GM21717 (cell line): ENCODE results near the gene GLUL.
"Not testable (repeated sequence)": the region's sequence is repeated elsewhere in the genome, so short reads cannot be mapped to it uniquely, and the experiment has no call there.

Experiments
- ATAC-seq: cut with Tn5 transposase; IDR thresholded peaks from one replicate; pipeline ENCODE4 v1.9.1; 2021; ENCODE audit warnings: mild to moderate bottlenecking, moderate library complexity; ENCODE audit not compliant: unreplicated experiment

The GLUL gene

DNA sequence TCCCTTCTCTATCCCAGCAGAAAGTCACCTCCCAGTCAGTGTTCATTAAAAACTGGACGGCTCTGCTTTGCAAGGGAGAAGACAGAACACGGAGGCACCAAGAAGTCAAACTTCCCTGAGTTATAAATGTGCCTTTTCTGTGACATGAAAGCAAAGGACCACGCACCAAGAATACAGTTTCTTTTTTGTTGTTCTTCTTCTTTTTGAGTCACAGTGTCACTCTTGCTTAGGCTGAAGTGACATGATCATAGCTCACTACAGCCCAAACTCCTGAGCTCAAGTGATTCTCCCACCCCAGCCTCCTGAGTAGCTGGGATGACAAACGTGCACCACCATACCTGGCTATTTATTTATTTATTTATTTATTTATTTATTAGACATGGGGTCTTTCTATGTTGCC is 22.7 kb downstream of the GLUL start:
- ATAC-seq = no peak

- no peak for ATAC-seq
Observed at GRCh38 chr1:182368358-182368757, 23.2 kb downstream of the GLUL start.

GRCh38 chr1:182367926-182368325 is 23.7 kb downstream of the GLUL start:
- no peak for ATAC-seq

DNA sequence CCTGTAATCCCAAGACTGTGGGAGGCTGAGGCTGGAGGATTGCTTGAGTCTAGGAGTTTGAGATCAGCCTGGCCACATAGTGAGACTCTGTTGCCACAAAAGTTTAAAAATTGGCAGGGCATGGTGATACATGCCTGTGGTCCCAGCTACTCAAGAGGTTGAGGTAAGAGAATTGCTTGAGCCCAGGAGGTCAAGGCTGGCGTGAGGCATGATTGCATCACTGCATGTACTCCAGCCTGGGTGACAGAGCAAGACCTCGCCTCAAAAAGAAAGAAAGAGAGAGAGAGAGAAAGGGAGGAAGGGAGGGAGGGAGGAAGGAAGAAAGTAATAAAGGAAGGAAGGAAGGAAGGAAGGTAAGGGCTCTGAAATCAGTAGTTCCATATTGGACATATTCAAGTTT is 25.0 kb downstream of the GLUL start:
- no peak for ATAC-seq

DNA sequence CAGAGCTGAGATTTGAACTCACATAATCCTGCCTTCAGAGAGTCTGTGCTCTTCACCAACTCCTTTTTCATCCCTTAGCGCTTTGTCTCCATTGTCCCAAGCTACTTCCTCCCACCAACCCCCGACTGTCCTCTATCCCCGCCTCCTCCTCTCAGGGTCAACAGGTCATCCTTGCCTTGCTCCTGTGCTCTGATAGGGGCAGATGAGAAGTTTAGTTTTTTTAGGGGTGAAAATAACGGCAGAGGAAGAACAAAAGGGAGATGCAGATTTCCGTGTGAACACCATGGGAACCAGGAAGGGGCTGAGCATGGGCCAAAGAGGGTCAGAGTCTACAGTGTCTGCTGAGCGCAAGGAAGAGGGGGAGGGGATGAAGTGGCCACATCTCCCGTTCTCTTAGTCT is 31.9 kb downstream of the GLUL start:
- no peak for ATAC-seq

- no peak for ATAC-seq
Observed at GRCh38 chr1:182357913-182358312, 33.7 kb downstream of the GLUL start.

- no peak for ATAC-seq
Observed at GRCh38 chr1:182357171-182357570, 34.4 kb downstream of the GLUL start.

DNA sequence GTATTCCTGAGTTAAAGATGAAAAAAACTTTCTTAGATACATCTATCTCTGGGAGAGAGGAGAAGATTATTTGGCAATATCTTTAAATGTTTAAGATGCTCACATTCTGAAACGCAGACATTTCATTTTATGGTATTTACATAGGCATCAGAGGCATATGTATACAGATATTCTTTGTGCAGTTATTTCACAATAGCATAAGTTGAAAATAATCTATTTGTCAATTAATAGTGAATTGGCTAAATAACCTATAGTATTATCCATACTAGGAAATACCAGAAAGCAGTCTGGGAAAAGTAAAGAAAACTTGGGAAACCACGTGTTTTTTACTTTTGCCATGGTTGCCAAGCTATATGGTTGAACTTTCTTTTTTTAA is 35.9 kb downstream of the GLUL start:
- no peak for ATAC-seq

GRCh38 chr1:182351790-182352364 is 39.7 kb downstream of the GLUL start:
- no peak for ATAC-seq

DNA sequence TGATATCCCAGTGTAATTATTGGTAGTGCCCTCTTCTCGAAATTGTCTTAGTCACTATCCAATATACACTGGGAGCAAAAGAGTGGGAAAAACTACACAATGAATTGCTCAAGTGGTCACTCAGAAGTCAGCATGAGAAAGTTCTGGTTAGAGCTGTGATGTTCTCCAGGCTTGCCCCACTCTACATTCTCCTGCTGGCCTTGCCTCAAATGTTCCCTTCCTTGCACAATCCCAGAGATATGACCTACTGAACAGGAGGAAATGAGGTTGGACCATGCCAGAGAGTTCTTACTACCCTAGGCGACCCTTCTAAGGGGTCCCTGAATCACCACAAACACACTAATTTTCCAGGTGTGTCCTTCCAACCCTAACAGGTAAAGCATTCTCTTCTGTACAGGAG is 40.8 kb downstream of the GLUL start:
- no peak for ATAC-seq

DNA sequence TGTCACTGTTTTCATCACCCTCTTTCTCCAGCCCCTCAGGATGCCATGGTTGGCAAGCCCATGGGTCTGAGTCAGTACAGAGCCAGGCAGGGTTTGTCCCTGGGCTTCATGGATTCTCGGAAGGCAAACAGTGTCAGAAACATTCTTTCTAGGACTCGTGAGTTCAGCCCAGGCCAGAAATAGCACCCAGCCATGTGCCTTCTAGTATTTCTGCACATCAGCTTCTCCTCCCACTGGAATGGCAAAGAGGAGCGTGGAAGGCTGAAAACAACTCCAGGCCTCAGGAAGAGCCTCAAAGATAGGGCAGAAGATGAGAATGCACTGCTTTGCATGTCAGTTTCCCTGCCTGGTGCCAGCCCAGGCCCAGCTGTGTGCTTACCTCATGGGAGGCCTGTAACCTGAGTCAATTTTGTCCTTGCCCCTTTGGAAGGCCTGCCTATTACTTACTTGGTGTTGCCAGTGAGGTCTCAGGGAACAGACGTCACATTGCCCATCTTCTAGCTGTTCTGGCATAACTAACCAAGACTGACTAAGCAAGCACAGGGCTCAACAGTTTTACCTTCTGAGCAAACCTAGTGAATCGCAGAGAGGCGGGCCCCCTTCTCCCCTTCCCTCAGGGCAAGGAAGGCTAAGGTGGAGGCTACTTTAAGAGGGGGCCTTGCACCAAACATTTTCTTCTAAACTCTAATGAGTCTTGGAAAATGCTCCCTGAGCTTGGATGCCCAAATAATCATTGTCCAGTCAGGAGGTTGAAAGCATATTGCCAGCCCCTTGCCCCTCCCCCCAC is 42.4 kb downstream of the GLUL start:
- ATAC-seq = no peak

GRCh38 chr1:182347019-182347418 is 44.6 kb downstream of the GLUL start:
- ATAC-seq = no peak

DNA sequence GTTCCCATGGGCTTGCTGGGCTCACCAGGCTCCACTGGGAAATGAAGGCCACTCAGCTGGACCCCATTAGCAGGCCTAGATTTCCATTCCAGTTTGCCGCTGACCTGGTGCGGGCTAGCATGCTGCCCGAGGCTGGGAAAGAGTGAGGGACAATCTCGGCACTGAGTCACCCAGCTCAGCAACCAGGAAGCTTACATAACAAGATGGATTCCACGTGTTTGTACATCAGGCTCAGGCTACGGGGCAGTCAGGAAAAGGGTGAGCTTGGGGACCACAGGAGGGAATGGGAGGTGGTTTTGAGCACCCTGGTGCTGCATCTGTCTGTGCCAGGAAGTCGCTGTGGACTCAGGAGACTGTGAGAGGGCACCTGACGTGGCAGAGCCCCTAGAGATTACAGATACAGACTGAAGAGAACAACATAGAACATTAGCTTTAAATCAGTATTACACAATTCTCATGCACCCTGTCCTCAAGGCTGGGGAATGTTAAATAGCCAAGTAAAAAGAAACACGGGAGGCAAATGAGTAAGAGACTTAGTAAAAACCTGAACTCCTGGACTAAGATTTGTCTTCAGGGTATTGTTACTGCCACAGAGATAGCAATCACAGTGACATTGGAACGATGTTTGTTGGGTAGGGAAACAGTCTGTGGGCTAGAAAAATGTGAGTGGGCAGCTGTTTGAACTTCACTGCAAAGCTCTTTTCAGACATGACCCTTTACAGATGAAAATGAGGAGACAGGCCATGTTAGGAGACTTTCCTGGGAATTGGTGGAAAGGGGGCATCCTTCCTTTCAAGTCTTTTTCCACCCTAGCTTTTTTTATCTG is 51.1 kb downstream of the GLUL start:
- no peak for ATAC-seq

- no peak for ATAC-seq
Observed at GRCh38 chr1:182339684-182340083, 51.9 kb downstream of the GLUL start.

GRCh38 chr1:182338806-182339370 is 52.7 kb downstream of the GLUL start:
- ATAC-seq = no peak

- no peak for ATAC-seq
Observed at GRCh38 chr1:182337736-182338571, 53.6 kb downstream of the GLUL start.

- ATAC-seq = no peak
Observed at GRCh38 chr1:182335771-182336566, 55.6 kb downstream of the GLUL start.

DNA sequence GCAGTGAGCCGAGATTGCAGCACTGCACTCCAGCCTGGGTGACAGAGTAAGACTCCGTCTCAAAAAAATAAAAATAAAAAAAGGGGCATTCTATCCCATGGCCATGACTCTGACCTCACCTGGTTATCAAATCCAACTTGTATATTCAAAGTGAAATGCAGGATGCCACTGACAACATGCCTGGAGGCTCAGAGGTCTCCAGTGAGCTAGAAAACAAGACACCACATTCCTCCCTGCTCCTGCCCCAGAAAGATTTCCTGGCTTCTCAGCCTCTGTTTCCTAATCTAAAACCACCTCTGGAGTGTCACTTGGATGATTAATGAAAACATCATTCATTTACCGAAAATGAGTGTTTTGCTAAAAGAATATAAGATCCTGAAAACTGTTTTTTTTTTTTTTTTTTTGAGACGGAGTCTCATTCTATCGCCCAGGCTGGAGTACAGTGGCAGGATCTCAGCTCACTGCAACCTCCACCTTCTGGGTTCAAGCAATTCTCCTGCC is 58.5 kb downstream of the GLUL start:
- ATAC-seq = not testable (repeated sequence)

- ATAC-seq = no peak
Observed at GRCh38 chr1:182332261-182333060, 59.1 kb downstream of the GLUL start.
